CD4-positive, alpha-beta T cell treated with Interleukin-15 for 4 hours (primary cell): ENCODE results near the gene TUBGCP5.
"Not testable (repeated sequence)": the region's sequence is repeated elsewhere in the genome, so short reads cannot be mapped to it uniquely, and the experiment has no call there.

Experiments
- DNase-seq: peaks from one replicate; pipeline ENCODE4 v3.0.0-alpha.2; 2020; ENCODE audit warnings: low spot score

The TUBGCP5 gene

GRCh38 chr15:23041736-23042135 lies 2.4 kb upstream of the TUBGCP5 start:
- not testable (repeated sequence) for DNase-seq

- DNase-seq: no peak
These were observed 530 bp upstream of the TUBGCP5 start for GRCh38 chr15:23039917-23040281.

GRCh38 chr15:23038726-23039142 lies 635 bp downstream of the TUBGCP5 start:
- DNase-seq: peak; percentile 25

- DNase-seq: peak; percentile 59
These were observed 3.3 kb downstream of the TUBGCP5 start for GRCh38 chr15:23035964-23036566.

- no peak for DNase-seq
These were observed 5.4 kb downstream of the TUBGCP5 start for GRCh38 chr15:23033979-23034378.

- DNase-seq: no peak
These were observed 13.2 kb downstream of the TUBGCP5 start for GRCh38 chr15:23026218-23026617.

GRCh38 chr15:23022156-23022555 lies 17.2 kb downstream of the TUBGCP5 start:
- DNase-seq: no peak

GRCh38 chr15:23014394-23015000 lies 24.9 kb downstream of the TUBGCP5 start:
- no peak for DNase-seq

- no peak for DNase-seq
These were observed 25.7 kb downstream of the TUBGCP5 start for GRCh38 chr15:23013681-23014080.

GRCh38 chr15:23012616-23013015 lies 26.8 kb downstream of the TUBGCP5 start:
- DNase-seq: not testable (repeated sequence)

- no peak for DNase-seq
These were observed 35.6 kb downstream of the TUBGCP5 start for GRCh38 chr15:23003736-23004135.

- no peak for DNase-seq
These were observed 36.4 kb downstream of the TUBGCP5 start for GRCh38 chr15:23002920-23003319.

GRCh38 chr15:22995795-22996194 lies 43.6 kb downstream of the TUBGCP5 start:
- no peak for DNase-seq

- no peak for DNase-seq
These were observed 47.4 kb downstream of the TUBGCP5 start for GRCh38 chr15:22992024-22992326.

GRCh38 chr15:22989576-22990477 lies 49.5 kb downstream of the TUBGCP5 start:
- DNase-seq: no peak

- DNase-seq: no peak
These were observed 50.6 kb downstream of the TUBGCP5 start for GRCh38 chr15:22988811-22989210.

GRCh38 chr15:22981931-22982330 lies 57.4 kb downstream of the TUBGCP5 start:
- DNase-seq: not testable (repeated sequence)

- DNase-seq: no peak
These were observed 58.1 kb downstream of the TUBGCP5 start for GRCh38 chr15:22981051-22981840.

- peak; percentile 5 for DNase-seq
These were observed 58.9 kb downstream of the TUBGCP5 start, which contains the start of gene CYFIP1 for GRCh38 chr15:22980189-22981050. Gene CYFIP1, minus strand, starts transcription at chr15:22980368. Its CDS starts 33,083 bp downstream, at chr15:22947285.

GRCh38 chr15:22979238-22980188 lies 59.9 kb downstream of the TUBGCP5 start:
- DNase-seq: peak; percentile 4
